NCI-H2196 (cell line): ENCODE data around the gene AK4.
"Not testable (repeated sequence)": the region's sequence is repeated elsewhere in the genome, so short reads cannot be mapped to it uniquely, and the experiment has no call there.

Experiments
- DNase-seq: peaks from one replicate; lab custom pipeline; 2025; ENCODE audit not compliant: unreplicated experiment; lab: John Stamatoyannopoulos, UW

AK4 gene

DNA sequence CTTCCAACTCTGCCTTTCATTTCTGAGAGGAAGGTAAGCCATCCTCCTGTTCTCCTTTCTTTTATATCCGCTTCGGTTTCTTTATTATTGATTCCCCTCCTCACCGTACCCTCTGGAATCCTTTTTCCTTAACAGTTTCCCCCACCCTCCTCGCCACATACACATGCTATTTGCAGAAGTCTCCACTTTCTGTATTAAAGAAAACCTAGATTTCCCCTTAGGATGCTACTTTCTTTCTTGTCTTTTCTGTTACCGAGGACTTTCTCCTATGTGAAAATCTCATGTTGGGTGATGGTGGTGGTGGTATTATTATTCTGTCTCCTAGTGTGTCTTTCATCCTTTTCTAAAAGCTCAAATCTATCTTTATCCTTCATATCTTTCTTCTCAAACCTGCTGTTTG lies 62.3 kb downstream of the AK4 start:
- no peak for DNase-seq

DNA sequence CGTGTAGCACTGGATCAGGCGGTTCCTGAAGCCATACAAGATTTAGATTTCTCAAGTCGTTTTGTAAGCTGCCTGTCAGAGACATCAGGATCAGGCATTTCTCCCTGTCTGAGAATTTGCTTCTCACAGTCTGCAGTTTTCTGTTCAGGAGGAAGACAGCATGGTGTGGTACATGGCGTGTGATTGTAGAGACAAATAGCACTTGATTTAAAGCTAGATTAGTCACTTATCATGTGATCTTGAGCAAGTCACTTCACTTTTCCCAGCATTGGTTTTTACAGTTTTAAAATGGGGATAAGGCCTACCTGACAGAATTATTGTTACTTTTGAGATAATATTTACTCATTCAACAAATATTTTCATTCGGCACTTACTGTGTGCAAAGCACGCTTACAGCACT lies 63.3 kb downstream of the AK4 start:
- DNase-seq = no peak

DNA sequence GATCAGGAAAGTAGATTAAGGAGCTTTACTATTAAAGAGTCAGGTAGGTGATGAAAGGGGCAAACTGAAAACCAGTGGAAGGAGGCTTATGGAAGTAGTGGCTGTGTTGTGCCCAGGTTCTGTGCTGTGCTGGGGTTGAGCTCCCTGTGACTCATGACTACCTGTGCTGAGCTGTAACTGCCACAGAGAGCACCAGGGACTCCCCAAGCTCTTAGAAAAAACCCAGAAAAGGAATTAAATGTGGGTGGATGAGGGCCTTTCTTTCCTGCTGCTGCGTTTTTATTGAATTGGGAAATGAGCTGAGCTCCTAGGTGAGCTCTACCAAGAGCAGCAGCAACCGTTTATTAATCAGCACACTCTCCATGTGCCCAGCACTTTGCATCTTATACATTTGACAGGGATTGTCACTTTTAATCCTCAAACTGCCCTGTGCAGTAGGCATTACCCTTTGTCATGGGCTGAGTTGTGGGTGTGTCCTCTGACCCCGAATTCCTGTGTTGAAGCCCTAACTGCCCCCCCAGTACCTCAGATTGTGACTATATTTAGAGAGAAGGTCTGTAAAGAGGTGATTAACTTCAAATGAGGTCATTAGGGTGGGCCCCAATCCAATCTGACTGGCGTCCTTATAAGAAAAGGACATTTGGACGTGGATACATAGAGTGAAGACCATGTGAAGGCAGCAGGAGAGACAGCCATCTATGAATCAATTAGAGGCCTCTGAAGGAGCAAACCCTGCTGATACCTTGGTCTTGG lies 65.4 kb downstream of the AK4 start:
- no peak for DNase-seq

GRCh38 chr1:65214340-65215027 lies 66.5 kb downstream of the AK4 start:
- no peak for DNase-seq

- no peak for DNase-seq
Observed at GRCh38 chr1:65216989-65217388, 69.0 kb downstream of the AK4 start.

DNA sequence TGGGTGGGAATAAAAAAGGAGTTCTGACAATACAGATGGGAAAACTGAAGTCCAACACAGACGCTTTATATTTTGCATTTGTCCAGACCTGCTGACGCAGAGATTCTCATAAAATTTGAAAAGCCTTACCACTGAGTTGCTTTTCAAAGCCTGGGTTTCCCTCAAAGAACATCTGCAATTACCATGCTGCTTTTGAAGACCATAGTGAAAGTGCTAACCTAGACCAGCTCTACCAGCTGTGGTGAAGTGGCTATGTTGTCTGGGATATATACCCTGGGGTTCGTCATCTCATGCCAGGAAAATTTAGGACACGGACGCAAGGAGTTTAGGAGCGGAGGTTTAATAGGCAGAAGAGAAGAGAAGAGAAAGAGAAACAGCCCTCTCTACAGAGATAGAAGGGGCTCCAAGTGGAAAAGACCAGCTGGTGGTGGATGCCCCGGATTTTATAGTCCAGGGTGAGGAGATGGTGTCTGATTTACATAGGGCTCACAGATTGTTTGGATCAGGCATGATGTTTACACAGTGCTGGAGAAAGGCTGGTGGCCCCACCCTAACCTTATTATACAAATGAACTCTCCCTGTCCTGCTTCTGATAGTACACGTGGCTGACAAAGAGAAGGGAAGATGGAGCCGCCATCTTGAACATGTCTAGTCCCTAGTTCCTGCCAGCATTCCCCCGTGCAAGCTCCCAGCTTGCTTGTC lies 73.8 kb downstream of the AK4 start:
- no peak for DNase-seq

DNA sequence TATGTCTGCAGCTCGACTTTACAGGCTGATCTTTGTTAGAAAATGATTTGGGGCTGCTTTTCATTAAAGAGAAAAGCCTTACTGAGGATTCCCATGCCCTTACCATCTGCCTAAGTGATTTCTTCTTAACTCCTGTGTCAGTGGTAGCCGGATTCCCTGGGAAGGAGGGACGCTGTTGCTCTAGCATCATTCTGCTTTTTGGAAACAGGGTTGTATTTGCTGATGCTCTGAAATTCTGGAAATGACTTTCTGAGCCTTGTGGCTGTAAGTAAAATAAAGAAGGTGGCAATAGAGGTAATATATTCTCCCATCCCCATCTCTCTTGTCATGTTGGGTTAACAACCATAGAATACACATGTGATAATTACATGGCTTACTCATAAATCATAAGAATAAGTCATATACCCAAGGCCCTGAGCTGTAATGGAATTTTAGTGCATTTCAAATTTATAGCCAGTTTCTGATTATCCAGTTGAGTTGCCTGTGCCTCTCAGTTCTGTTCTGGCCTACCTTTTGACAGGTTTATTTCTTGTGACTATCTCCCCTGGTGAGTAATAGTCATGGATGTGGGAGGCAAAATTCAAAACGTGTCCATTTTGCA lies 74.4 kb downstream of the AK4 start:
- no peak for DNase-seq

- DNase-seq = no peak
Observed at GRCh38 chr1:65224681-65225091, 76.7 kb downstream of the AK4 start.

- DNase-seq = no peak
Observed at GRCh38 chr1:65225179-65225578, 77.2 kb downstream of the AK4 start.

- DNase-seq = no peak
Observed at GRCh38 chr1:65229201-65229600, 81.2 kb downstream of the AK4 start.

DNA sequence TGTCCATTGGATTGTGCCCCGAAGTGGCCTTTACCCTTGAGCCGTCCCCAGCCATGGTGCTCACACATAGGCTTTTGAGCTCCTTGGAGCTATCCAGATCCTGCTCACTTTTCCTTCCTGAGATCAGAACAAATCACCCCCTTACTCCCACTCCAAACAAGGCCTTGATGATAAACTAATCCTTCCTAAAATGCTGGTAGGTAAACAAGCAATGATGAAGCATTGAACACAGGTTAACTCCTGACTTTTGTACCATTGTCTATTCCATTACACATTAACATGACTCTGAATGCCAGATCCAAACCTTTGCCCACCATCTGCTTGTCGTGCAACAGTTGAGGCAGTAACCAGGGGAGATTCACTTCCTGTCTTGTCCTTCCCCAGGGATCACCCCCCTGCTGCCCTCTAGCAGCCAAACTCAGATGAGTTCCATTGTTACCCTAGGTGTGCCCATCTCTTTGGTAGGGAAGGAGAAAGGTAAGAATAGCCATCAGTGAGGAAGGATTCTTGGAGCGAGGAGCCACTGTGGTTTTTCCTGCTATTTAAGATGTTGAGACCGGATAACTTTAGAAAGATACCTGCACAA lies 81.8 kb downstream of the AK4 start:
- no peak for DNase-seq

- DNase-seq = no peak
Observed at GRCh38 chr1:65230731-65231481, 82.9 kb downstream of the AK4 start.

- DNase-seq = no peak
Observed at GRCh38 chr1:65231718-65232330, 83.8 kb downstream of the AK4 start.

DNA sequence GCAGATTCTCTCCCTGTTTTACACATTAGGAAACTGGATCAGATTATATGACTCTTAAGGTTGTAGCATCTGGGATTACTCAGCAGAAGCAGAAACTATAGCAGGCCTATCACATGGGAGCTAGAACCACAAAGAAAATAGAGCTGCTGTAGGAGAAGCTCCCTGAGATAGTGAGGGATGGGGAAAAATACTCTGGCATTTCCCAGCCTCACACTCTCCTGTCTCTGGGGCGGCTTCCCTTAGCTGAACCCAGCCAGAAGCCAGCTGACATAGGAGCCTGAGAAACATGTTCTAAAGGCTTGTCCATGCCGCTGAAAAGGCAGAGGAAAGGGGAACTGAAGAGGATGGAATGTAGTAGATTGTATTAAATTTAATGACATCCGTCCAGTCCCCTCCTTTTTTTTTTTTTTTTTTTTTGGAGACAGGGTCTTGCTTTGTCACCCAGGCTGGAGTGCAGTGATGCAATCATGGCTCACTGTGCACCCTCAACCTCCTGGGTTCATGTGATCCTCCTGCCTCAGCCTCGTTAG lies 84.5 kb downstream of the AK4 start:
- no peak for DNase-seq

GRCh38 chr1:65233782-65234181 lies 85.8 kb downstream of the AK4 start:
- no peak for DNase-seq

GRCh38 chr1:65235867-65236805 lies 88.1 kb downstream of the AK4 start:
- DNase-seq = peak; percentile 52

DNA sequence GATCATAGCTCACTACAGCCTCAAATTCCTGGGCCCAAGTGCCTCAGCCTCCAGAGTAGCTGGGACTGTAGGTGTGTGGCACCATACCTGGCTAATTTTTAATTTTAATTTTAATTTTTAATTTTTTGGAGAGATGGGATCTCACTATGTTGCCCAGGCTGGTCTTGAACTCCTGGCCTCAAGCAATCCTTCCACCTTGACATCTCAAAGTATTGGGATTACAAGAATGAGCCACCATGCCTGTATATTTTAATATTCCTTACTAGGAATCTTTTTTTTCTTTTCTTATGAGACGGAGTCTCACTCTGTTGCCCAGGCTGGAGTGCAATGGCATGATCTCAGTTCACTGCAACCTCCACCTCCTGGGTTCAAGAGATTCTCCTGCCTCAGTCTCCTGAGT lies 89.1 kb downstream of the AK4 start:
- DNase-seq = not testable (repeated sequence)

DNA sequence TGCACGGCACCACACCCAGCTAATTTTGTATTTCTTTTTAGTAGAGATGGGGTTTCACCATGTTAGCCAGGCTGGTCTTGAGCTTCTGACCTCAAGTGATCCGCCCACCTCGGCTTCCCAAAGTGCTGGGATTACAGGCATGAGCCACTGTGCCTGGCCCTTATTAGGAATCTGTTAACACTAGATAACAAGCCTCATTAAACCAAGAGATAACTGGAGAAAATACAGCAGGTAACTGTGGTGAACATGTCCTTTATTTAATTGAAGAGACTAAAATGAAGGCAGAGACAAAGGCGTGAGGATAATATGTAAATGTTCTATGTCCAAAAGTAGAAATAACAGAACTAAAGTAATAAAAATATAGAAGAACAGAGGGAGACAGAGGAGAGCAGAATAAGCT lies 89.5 kb downstream of the AK4 start:
- DNase-seq = no peak

GRCh38 chr1:65238010-65238409 lies 90.0 kb downstream of the AK4 start:
- DNase-seq = no peak
